Astrocyte (in vitro differentiated cells and primary cell): ENCODE data around the gene RCN2. TPM values are rescaled to one million over a fixed set of nuclear protein-coding genes. Genes with fewer than 3 reads are reported as not detected.
A peak's percentile ranks its signal among the peaks of the same experiment; 100 is the strongest.

ENCODE experiments used
- DNase-seq: peaks from one replicate; pipeline ENCODE4 v3.0.0-alpha.2; 2010; ENCODE audit warnings: low read depth
- FAIRE-seq: peaks from 2 replicates; lab custom pipeline; 2011; peaks lifted over from hg19 to GRCh38; lab: Jason Lieb, UNC
- H2AFZ ChIP-seq: 2 replicates; pipeline ENCODE4 v1.6.0; 2012; ENCODE audit warnings: low read depth, low read length, inconsistent platforms
- H3K27ac ChIP-seq: 2 replicates; pipeline ENCODE4 v1.5.1; 2011; ENCODE audit warnings: low read depth, low read length, inconsistent platforms
- H3K27me3 ChIP-seq: 2 replicates; pipeline ENCODE4 v1.6.0; 2011; ENCODE audit warnings: low read length, inconsistent platforms; ENCODE audit not compliant: insufficient read depth
- H3K36me3 ChIP-seq: 2 replicates; pipeline ENCODE4 v1.5.1; 2011; ENCODE audit warnings: low read length, inconsistent platforms; ENCODE audit not compliant: insufficient read depth
- H3K4me1 ChIP-seq: 2 replicates; pipeline ENCODE4 v1.5.1; 2011; ENCODE audit warnings: low read length, inconsistent platforms; ENCODE audit not compliant: insufficient read depth
- H3K4me2 ChIP-seq: 2 replicates; pipeline ENCODE4 v1.6.0; 2012; ENCODE audit warnings: low read length, inconsistent platforms
- H3K4me3 ChIP-seq: 2 replicates; pipeline ENCODE4 v1.5.1; 2011; ENCODE audit warnings: low read depth, mild to moderate bottlenecking, low read length, inconsistent platforms; ENCODE audit not compliant: insufficient read depth
- H3K79me2 ChIP-seq: 2 replicates; pipeline ENCODE4 v1.6.0; 2012; ENCODE audit warnings: mild to moderate bottlenecking, low read length, inconsistent platforms; ENCODE audit not compliant: insufficient read depth
- H3K9ac ChIP-seq: 2 replicates; pipeline ENCODE4 v1.6.0; 2012; ENCODE audit warnings: mild to moderate bottlenecking, low read length, inconsistent platforms
- H3K9me3 ChIP-seq: 2 replicates; pipeline ENCODE4 v1.5.1; 2012; ENCODE audit warnings: low read depth, mild to moderate bottlenecking, low read length, inconsistent platforms; ENCODE audit not compliant: insufficient read depth
- H4K20me1 ChIP-seq: 2 replicates; pipeline ENCODE4 v1.6.0; 2012; ENCODE audit warnings: low read length, inconsistent platforms; ENCODE audit not compliant: insufficient read depth
- H3K27ac Mint-ChIP-seq: one replicate; pipeline ENCODE4 v1.8.0; 2021; ENCODE audit warnings: mild to moderate bottlenecking, mixed read lengths; ENCODE audit not compliant: unreplicated experiment
- H3K27me3 Mint-ChIP-seq: one replicate; pipeline ENCODE4 v1.8.0; 2021; ENCODE audit warnings: low read depth, mixed read lengths; ENCODE audit not compliant: unreplicated experiment
- H3K36me3 Mint-ChIP-seq: one replicate; pipeline ENCODE4 v1.8.0; 2021; ENCODE audit warnings: low read depth, mixed read lengths; ENCODE audit not compliant: unreplicated experiment
- H3K4me1 Mint-ChIP-seq: one replicate; pipeline ENCODE4 v1.8.0; 2021; ENCODE audit warnings: low read depth, mixed read lengths; ENCODE audit not compliant: unreplicated experiment
- H3K4me3 Mint-ChIP-seq: one replicate; pipeline ENCODE4 v1.8.0; 2021; ENCODE audit warnings: mild to moderate bottlenecking, moderate library complexity, mixed read lengths; ENCODE audit not compliant: unreplicated experiment
- H3K9me3 Mint-ChIP-seq: one replicate; pipeline ENCODE4 v1.8.0; 2021; ENCODE audit warnings: mild to moderate bottlenecking, mixed read lengths; ENCODE audit not compliant: unreplicated experiment
- CTCF ChIP-seq: IDR thresholded peaks from 2 replicates; pipeline ENCODE4 v1.5.1; 2011; ENCODE audit warnings: low read depth, mild to moderate bottlenecking, inconsistent platforms, low read length, moderate library complexity; ENCODE audit not compliant: insufficient read depth
- EZH2 ChIP-seq: IDR thresholded peaks from 2 replicates; pipeline ENCODE4 v1.6.1; 2012; ENCODE audit warnings: mild to moderate bottlenecking, low read length, inconsistent platforms; ENCODE audit not compliant: insufficient read depth
- total RNA-seq: library from RNA; stranded (reverse); gene quantifications from 2 replicates; pipeline ENCODE4 v1.2.1, GENCODE V29; 2021

RCN2 gene
- total RNA-seq, 1 donor from 2014 or later = 80.2 TPM

GRCh38 chr15:76979331-76979925, 47.9 kb downstream of the RCN2 start:
- Mint-ChIP-seq H3K9me3 (peaks cover 4% of the 10 kb centered on the region), H3K27ac (no peak overlapping the region), H3K36me3 (peaks cover 2% of the 10 kb centered on the region), H3K4me3 (no peak overlapping the region), H3K4me1 (peaks cover 2% of the 10 kb centered on the region), H3K27me3 (peaks cover 8% of the 10 kb centered on the region)
- H3K4me3 ChIP-seq = no peak overlapping the region
- H3K27ac ChIP-seq = peak overlapping the region; percentile 37
- no peak overlapping the region for H2AFZ ChIP-seq
- H3K4me2 ChIP-seq = no peak overlapping the region
- no peaks in the 10 kb centered on the region for H3K9me3 ChIP-seq
- no peaks in the 10 kb centered on the region for H3K36me3 ChIP-seq
- DNase-seq (no peak), FAIRE-seq (no peak)
- no peaks in the 10 kb centered on the region for H3K4me1 ChIP-seq
- TF ChIP-seq CTCF (no peak), EZH2 (no peak)
- H4K20me1 ChIP-seq = no peaks in the 10 kb centered on the region
- no peak overlapping the region for H3K9ac ChIP-seq
- H3K27me3 ChIP-seq = no peaks in the 10 kb centered on the region
- H3K79me2 ChIP-seq = no peaks in the 10 kb centered on the region

GRCh38 chr15:76979996-76980520, 48.5 kb downstream of the RCN2 start:
- Mint-ChIP-seq H3K4me1 (peaks cover 2% of the 10 kb centered on the region), H3K4me3 (no peak overlapping the region), H3K27ac (no peak overlapping the region), H3K27me3 (peaks cover 8% of the 10 kb centered on the region), H3K9me3 (peaks cover 4% of the 10 kb centered on the region), H3K36me3 (peaks cover 2% of the 10 kb centered on the region)
- Histone ChIP-seq H3K4me3 (no peak overlapping the region), H3K4me2 (no peak overlapping the region), H3K9me3 (no peaks in the 10 kb centered on the region), H4K20me1 (no peaks in the 10 kb centered on the region), H3K27ac (no peak overlapping the region), H3K36me3 (no peaks in the 10 kb centered on the region), H3K9ac (no peak overlapping the region), H3K4me1 (no peaks in the 10 kb centered on the region), H2AFZ (no peak overlapping the region), H3K79me2 (no peaks in the 10 kb centered on the region), H3K27me3 (no peaks in the 10 kb centered on the region)
- FAIRE-seq (no peak), DNase-seq (no peak)
- TF ChIP-seq CTCF = no peak
- TF ChIP-seq EZH2 = no peak

GRCh38 chr15:76982356-76982755, 50.8 kb downstream of the RCN2 start:
- Histone ChIP-seq H3K4me1 (no peaks in the 10 kb centered on the region), H3K4me3 (no peak overlapping the region), H4K20me1 (no peaks in the 10 kb centered on the region), H3K27me3 (no peaks in the 10 kb centered on the region), H3K36me3 (no peaks in the 10 kb centered on the region), H3K9me3 (no peaks in the 10 kb centered on the region), H2AFZ (no peak overlapping the region), H3K27ac (no peak overlapping the region), H3K9ac (no peak overlapping the region), H3K4me2 (no peak overlapping the region), H3K79me2 (no peaks in the 10 kb centered on the region)
- Mint-ChIP-seq H3K9me3 (peaks cover 4% of the 10 kb centered on the region), H3K27ac (no peak overlapping the region), H3K4me1 (no peaks in the 10 kb centered on the region), H3K4me3 (no peak overlapping the region), H3K27me3 (peaks cover 6% of the 10 kb centered on the region), H3K36me3 (no peaks in the 10 kb centered on the region)
- TF ChIP-seq EZH2 (no peak), CTCF (no peak)
- DNase-seq (no peak), FAIRE-seq (no peak)
